ENCODE results near the gene PDCD11. TPM values are rescaled to one million over a fixed set of nuclear protein-coding genes. Genes with fewer than 3 reads are reported as not detected.

Gene PDCD11
- total and polyA plus RNA-seq, 8 donors = 2.3 to 28.0 (median 12.9) TPM

DNA sequence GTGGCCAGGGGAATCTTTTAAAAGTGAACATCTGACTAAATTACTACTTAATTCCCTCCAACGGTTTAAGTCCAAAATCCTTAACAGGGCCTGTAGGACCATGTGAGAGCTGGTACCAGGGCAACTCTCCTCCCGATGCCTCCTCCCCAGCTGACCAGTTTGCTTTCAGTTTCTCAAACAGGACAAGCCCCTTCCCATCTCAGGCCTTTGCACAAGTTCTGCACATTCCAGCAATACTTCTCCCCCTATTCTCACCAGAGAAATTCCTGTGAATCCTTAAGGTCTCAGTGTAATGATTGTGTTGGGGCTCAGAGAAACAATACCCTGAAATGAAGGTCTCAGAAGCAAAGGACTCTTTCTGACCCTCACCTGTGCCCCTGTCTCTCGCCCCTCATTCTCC is 70.3 kb downstream of the PDCD11 start:
- H3K27me3 ChIP-seq = peaks cover 0 to 5% (median 0%) of the 10 kb centered on the region in 3 donors
- 82 to 89% (median 84%) methylated on average over 3 of the region's 3 CpGs for WGBS, 5 donors
- DNase-seq = no peak
- H3K27ac ChIP-seq = no peak overlapping the region
- TF ChIP-seq POLR2AphosphoS5 (IDR thresholded peaks at IDR 0.05) (no peak), POLR2A (IDR thresholded peaks at IDR 0.05) (no peak), EP300 (IDR thresholded peaks at IDR 0.05) (no peak)
- TF ChIP-seq, protein P1, sequence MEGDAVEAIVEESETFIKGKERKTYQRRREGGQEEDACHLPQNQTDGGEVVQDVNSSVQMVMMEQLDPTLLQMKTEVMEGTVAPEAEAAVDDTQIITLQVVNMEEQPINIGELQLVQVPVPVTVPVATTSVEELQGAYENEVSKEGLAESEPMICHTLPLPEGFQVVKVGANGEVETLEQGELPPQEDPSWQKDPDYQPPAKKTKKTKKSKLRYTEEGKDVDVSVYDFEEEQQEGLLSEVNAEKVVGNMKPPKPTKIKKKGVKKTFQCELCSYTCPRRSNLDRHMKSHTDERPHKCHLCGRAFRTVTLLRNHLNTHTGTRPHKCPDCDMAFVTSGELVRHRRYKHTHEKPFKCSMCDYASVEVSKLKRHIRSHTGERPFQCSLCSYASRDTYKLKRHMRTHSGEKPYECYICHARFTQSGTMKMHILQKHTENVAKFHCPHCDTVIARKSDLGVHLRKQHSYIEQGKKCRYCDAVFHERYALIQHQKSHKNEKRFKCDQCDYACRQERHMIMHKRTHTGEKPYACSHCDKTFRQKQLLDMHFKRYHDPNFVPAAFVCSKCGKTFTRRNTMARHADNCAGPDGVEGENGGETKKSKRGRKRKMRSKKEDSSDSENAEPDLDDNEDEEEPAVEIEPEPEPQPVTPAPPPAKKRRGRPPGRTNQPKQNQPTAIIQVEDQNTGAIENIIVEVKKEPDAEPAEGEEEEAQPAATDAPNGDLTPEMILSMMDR (IDR thresholded peaks at IDR 0.05) = no peak
- H3K4me3 ChIP-seq = no peak overlapping the region
- H3K36me3 ChIP-seq = no peaks in the 10 kb centered on the region
- H3K9me3 ChIP-seq = no peaks in the 10 kb centered on the region
- peaks cover 0 to 8% (median 4%) of the 10 kb centered on the region in 4 donors for H3K4me1 ChIP-seq
- intact Hi-C loops (cut with DNase I; ENCODE audit: low total_unique reads) = no loop called here

DNA sequence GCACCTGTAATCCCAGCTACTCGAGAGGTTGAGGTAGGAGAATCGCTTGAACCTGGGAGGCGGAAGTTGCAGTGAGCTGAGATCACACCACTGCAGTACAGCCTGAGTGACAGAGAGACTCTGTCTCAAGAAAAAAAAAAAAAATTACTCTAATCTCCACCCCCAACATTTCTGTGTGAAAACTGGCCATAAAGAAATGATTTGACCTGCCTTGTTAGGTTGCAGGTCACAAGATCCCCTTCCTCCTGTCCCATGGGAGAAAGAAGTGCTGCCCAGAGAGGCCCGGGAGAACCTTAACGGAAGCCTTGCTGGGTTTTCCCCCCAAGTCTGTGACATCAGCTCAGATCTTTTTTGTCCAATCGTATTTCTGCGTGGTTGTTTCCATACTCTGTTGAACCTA is 71.0 kb downstream of the PDCD11 start:
- no peak for DNase-seq
- Histone ChIP-seq H3K4me1 (peaks cover 0 to 13% (median 4%) of the 10 kb centered on the region in 4 donors), H3K4me3 (no peak overlapping the region), H3K27me3 (peaks cover 0 to 8% (median 0%) of the 10 kb centered on the region in 3 donors), H3K36me3 (no peaks in the 10 kb centered on the region), H3K27ac (no peak overlapping the region), H3K9me3 (no peaks in the 10 kb centered on the region)
- intact Hi-C loops (cut with DNase I; ENCODE audit: low total_unique reads) = no loop called here
- TF ChIP-seq EP300 (IDR thresholded peaks at IDR 0.05) (no peak), POLR2AphosphoS5 (IDR thresholded peaks at IDR 0.05) (no peak)
- TF ChIP-seq, protein P1 (IDR thresholded peaks at IDR 0.05) = no peak
- 80 to 91% (median 88%) methylated on average over 7 of the region's 7 CpGs for WGBS, 5 donors

DNA sequence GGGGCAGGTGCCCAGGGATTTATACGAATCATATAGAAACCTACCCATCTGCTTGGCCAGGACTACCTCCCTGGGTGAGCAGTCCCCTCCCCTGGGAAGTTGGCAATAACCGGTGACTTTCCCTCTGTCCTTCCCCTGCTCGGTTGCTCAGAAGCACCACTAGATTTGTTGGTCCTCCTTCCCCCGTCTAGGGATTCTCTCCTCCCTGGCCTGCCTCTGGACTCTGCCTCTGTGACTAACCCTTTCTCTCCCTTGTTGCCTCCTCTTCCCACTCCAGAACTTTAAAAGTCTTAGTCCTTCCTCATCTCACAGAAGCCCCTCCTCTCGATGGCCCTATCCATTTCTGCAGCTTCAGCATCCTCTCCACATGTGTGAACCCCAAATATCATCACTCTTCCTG is 72.8 kb downstream of the PDCD11 start:
- Histone ChIP-seq H3K36me3 (no peaks in the 10 kb centered on the region), H3K4me3 (no peak overlapping the region), H3K4me1 (peaks cover 0 to 13% (median 4%) of the 10 kb centered on the region in 4 donors), H3K27ac (no peak overlapping the region), H3K9me3 (no peaks in the 10 kb centered on the region), H3K27me3 (peaks cover 0 to 15% (median 0%) of the 10 kb centered on the region in 3 donors)
- no peak for DNase-seq
- WGBS, 5 donors = 58 to 70% (median 64%) methylated on average over 5 of the region's 5 CpGs
- intact Hi-C loops (cut with DNase I; ENCODE audit: low total_unique reads) = no loop called here
- TF ChIP-seq POLR2A (IDR thresholded peaks at IDR 0.05) = no peak
- TF ChIP-seq, protein P1 (IDR thresholded peaks at IDR 0.05) = no peak
- TF ChIP-seq EP300 (IDR thresholded peaks at IDR 0.05) = no peak

DNA sequence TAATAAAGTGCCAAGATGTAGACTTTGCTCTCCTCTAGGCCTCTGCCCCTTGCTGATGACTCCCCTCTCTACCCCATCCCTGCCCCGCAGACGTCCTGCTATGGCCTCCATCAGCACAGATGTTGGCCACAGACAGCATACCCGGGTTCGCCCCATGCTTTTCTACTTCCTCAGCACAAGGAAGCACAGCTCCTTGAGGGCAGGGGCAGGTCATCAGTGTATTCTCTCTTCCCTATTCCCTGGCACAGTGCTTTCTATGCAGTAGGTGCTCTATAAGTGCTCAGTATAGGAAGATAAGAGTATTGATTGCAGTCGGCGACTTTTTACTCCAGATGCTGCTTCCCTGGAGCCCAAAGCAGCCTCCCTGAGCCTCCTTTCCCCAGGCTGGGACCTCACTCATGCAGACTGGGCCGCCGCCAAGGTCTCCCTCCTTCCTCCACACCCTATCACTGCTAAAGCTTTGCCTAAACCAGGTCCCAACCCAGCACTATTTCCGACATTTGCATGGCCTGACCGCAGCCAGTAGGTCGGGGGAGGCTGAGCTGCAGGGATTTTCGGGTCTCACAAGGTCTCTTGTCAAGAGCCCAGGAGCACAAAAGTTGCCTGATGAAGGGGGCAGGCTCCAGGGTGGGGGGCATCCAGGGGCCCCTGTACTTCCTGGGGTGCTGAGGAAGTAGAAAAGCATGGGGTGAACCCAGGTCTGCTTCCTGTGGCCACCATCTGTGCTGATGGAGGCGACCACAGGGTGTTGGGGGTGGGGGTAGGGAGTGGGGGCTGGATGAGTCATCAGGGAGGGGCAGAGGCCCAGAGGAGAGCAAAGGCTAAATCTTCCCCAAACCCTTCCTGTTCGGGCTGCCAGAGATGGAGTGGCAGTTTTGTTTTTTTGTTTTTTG is 74.6 kb downstream of the PDCD11 start:
- intact Hi-C loops (cut with DNase I; ENCODE audit: low total_unique reads) = no loop called here
- no peaks in the 10 kb centered on the region for H3K36me3 ChIP-seq
- H3K4me3 ChIP-seq = no peak overlapping the region
- H3K27me3 ChIP-seq = peaks cover 0 to 15% (median 0%) of the 10 kb centered on the region in 3 donors
- H3K4me1 ChIP-seq = peaks cover 0 to 13% (median 4%) of the 10 kb centered on the region in 4 donors
- H3K9me3 ChIP-seq = no peaks in the 10 kb centered on the region
- TF ChIP-seq EP300 (IDR thresholded peaks at IDR 0.05) = no peak
- TF ChIP-seq POLR2A (IDR thresholded peaks at IDR 0.05) = no peak
- no peak for TF ChIP-seq POLR2AphosphoS5 (IDR thresholded peaks at IDR 0.05)
- TF ChIP-seq, protein P1 (IDR thresholded peaks at IDR 0.05) = no peak
- peak overlapping the region in 4 of 5 donors; percentile 52 to 65 (median 52) for H3K27ac ChIP-seq
- peak; percentile 47 to 51 for DNase-seq
- 56 to 67% (median 58%) methylated on average over 14 of the region's 14 CpGs for WGBS, 5 donors

All from stomach (tissue), 9 donors.